ENCODE results near the gene MAST3.

GRCh38 chr19:18069383-18069782 lies 28.2 kb upstream of the MAST3 start:
- TF ChIP-seq TAF1 (IDR thresholded peaks at IDR 0.05; ENCODE audit: low read depth, low read length) (no peak), POLR2A (IDR thresholded peaks at IDR 0.05; ENCODE audit: low read depth, low read length) (no peak), POLR2AphosphoS5 (IDR thresholded peaks at IDR 0.05; ENCODE audit: low read depth, low read length) (no peak), SPI1 (IDR thresholded peaks at IDR 0.05; ENCODE audit: low read depth, low read length) (no peak), POU2F2 (IDR thresholded peaks at IDR 0.05; ENCODE audit: low read depth, low read length) (no peak)

All from GM12891 (cell line).